Caco-2 (cell line): ENCODE results near the gene UBE2L3. TPM values are rescaled to one million over a fixed set of nuclear protein-coding genes. Genes with fewer than 3 reads are reported as not detected.
"Not testable (repeated sequence)": the region's sequence is repeated elsewhere in the genome, so short reads cannot be mapped to it uniquely, and the experiment has no call there.

Experiments used
- Bru-seq: library from RNA; stranded (reverse); fragments of 400-500 nt; gene quantifications from one replicate; lab custom pipeline; 2021; lab: Mats Ljungman, UMichigan
- BruChase-seq, 2 experiments: library from RNA; stranded (reverse); fragments of 400-500 nt; gene quantifications; one replicate each; lab custom pipeline; 2021; lab: Mats Ljungman, UMichigan
- BruUV-seq: library from RNA; stranded (reverse); fragments of 400-500 nt; replicated peaks from 2 replicates; lab custom pipeline; 2021; lab: Mats Ljungman, UMichigan
- CTCF ChIA-PET: fragments of 300-600 bp; sonication (Branson Sonifier 250); formaldehyde crosslinking; loops from one replicate; lab custom pipeline; 2022; ENCODE audit warnings: antibody characterized with exemption; lab: Charles Lee
- POLR2A ChIA-PET: fragments of 300-600 bp; sonication (Branson Sonifier 250); formaldehyde crosslinking; loops from one replicate; lab custom pipeline; 2022; ENCODE audit warnings: antibody characterized with exemption; lab: Charles Lee
- DNase-seq, 2 experiments: peaks; one replicate each; pipeline versions ENCODE4 v3.0.0 to v3.0.0-alpha.2; 2020 to 2022
- H3K27me3 ChIP-seq: replicated peaks from 2 replicates; pipeline ENCODE4 v1.6.0; 2011; ENCODE audit warnings: low read length; ENCODE audit not compliant: control insufficient read depth, insufficient read depth
- H3K36me3 ChIP-seq: 2 replicates; pipeline ENCODE4 v1.5.1; 2011; ENCODE audit warnings: low read length; ENCODE audit not compliant: control insufficient read depth, insufficient read depth
- H3K4me1 ChIP-seq: fragments of 250-450 bp; sonication (Bioruptor Pico); 2 replicates; pipeline ENCODE4 v1.5.1; 2020; ENCODE audit warnings: mild to moderate bottlenecking
- H3K4me3 ChIP-seq: 2 replicates; pipeline ENCODE4 v1.5.1; 2011; ENCODE audit warnings: low read depth, mild to moderate bottlenecking, control low read depth, low read length
- H3K9me3 ChIP-seq: fragments of 250-450 bp; sonication (Bioruptor Pico); 2 replicates; pipeline ENCODE4 v1.5.1; 2020; ENCODE audit warnings: mild to moderate bottlenecking, moderate library complexity
- H3K27ac Mint-ChIP-seq: one replicate; pipeline ENCODE4 v1.8.0; 2022; ENCODE audit warnings: mixed read lengths; ENCODE audit not compliant: unreplicated experiment
- H3K27me3 Mint-ChIP-seq: one replicate; pipeline ENCODE4 v1.8.0; 2022; ENCODE audit warnings: mixed read lengths; ENCODE audit not compliant: insufficient read depth, unreplicated experiment
- H3K36me3 Mint-ChIP-seq: one replicate; pipeline ENCODE4 v1.8.0; 2022; ENCODE audit warnings: mild to moderate bottlenecking, mixed read lengths; ENCODE audit not compliant: insufficient read depth, unreplicated experiment
- H3K4me1 Mint-ChIP-seq: one replicate; pipeline ENCODE4 v1.8.0; 2022; ENCODE audit warnings: low read depth, mixed read lengths; ENCODE audit not compliant: unreplicated experiment
- H3K4me3 Mint-ChIP-seq: one replicate; pipeline ENCODE4 v1.8.0; 2022; ENCODE audit warnings: mild to moderate bottlenecking, moderate library complexity, mixed read lengths; ENCODE audit not compliant: unreplicated experiment
- H3K9me3 Mint-ChIP-seq: one replicate; pipeline ENCODE4 v1.8.0; 2022; ENCODE audit warnings: mixed read lengths; ENCODE audit not compliant: unreplicated experiment
- intact Hi-C: fragments of 100-400 bp; cut with micrococcal nuclease; formaldehyde crosslinking; loops from one replicate; pipeline ENCODE4 v1.10.0; 2022; ENCODE audit not compliant: unreplicated experiment
- long read RNA-seq: library from polyadenylated mRNA; stranded (forward); transcript quantifications from one replicate; pipeline ENCODE4 v2.0.0, GENCODE V29; 2022
- total RNA-seq: library from RNA; stranded (reverse); gene quantifications from 2 replicates; pipeline ENCODE4 v1.2.3, GENCODE V29; 2022
- TF ChIP-seq, protein P1 (sequence below), 2 experiments: fragments of 200-600 bp in 1 of 2; IDR thresholded peaks; 1 replicate in 1 of 2; 2 replicates in 1 of 2; pipeline versions ENCODE4 v1.5.1 to v1.8.0; 2011 to 2022; ENCODE audit warnings: antibody characterized with exemption in 1 of 2, control low read depth in 1 of 2, inconsistent platforms in 1 of 2, low read depth in 1 of 2, low read length in 1 of 2, mild to moderate bottlenecking in 1 of 2, moderate library complexity in 1 of 2; ENCODE audit not compliant: insufficient read depth in 1 of 2, severe bottlenecking in 1 of 2, unreplicated experiment in 1 of 2

Gene UBE2L3
- total RNA-seq, result 63.4 and 66.7 TPM in 2 replicates
- percentile 74 among the genes with signal in this experiment for Bru-seq, nascent RNA
- percentile 76 among the genes with signal in this experiment for BruChase-seq, experiment 1, labeled RNA remaining after a 2-hour chase
- percentile 86 among the genes with signal in this experiment for BruChase-seq, experiment 2, labeled RNA remaining after a 6-hour chase
- long read RNA-seq, transcript UBE2L3-204 (3 exons, 2,932 nt), result minor isoform, 8 of 305 reads
- long read RNA-seq, transcript UBE2L3-201 (4 exons, 3,028 nt), result major isoform, 285 of 305 reads
- long read RNA-seq, partial matches to known transcripts, result 7 of 305 reads
- long read RNA-seq, other reads (novel, unspliced or antisense), result 5 of 305 reads

DNA sequence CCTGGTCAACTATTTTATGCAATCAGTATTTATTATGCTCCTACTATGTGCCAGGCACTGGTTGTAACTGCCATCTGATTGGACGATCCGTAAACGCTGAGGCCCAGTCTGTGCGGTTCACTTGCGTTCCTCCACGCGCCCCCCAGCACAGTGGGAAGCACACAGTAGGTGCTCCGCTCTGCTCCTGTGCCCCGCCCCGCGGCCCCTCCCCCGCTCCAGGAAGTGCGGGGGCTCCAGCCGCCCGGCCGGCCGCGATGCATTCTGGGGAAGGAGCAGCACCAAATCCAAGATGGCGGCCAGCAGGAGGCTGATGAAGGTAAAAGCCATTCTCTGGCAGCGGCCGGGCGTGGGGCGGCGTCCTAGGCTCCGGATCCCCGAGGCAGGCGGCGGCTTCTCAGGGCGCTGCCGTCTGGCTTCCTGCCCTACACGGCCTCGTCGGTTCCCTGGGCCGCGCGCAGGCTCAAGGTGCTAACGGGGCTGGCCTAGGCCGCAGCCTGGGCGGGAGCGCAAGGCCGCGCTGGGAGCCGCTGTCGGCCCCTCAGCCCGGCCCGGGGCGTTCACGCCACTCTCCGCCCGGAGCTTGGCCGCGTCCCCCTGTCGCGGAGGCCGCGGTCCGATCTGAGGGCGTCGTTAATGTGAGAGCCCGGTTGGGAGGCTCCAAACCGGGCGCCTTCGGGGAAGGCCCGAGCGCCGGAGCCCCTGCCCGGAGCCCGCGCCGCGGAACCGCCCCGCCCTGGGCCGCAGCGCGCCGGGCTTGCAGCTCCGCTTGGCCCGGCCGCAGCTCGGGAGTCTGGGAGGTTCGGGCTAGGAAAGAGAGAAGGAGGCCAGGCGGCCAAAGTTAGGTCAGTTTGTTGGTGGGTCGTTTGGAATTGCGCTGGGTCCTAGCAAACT, at the start of gene UBE2L3:
TSS of gene UBE2L3 (plus strand) at position 259 of the 891 bp plus-strand sequence. CDS start at position 290, 31 bp downstream.
- Mint-ChIP-seq H3K4me3 (peak within 1 kb of the TSS; percentile 83), H3K36me3 (peaks cover 10% of the 10 kb centered on the region), H3K4me1 (peaks cover 17% of the 10 kb centered on the region), H3K27ac (peak within 1 kb of the TSS; percentile 82), H3K9me3 (no peaks in the 10 kb centered on the region), H3K27me3 (no peaks in the 10 kb centered on the region)
- ChIA-PET POLR2A (no interaction called here), CTCF (no interaction called here)
- H3K27me3 ChIP-seq, result no peaks in the 10 kb centered on the region
- TF ChIP-seq, protein P1, sequence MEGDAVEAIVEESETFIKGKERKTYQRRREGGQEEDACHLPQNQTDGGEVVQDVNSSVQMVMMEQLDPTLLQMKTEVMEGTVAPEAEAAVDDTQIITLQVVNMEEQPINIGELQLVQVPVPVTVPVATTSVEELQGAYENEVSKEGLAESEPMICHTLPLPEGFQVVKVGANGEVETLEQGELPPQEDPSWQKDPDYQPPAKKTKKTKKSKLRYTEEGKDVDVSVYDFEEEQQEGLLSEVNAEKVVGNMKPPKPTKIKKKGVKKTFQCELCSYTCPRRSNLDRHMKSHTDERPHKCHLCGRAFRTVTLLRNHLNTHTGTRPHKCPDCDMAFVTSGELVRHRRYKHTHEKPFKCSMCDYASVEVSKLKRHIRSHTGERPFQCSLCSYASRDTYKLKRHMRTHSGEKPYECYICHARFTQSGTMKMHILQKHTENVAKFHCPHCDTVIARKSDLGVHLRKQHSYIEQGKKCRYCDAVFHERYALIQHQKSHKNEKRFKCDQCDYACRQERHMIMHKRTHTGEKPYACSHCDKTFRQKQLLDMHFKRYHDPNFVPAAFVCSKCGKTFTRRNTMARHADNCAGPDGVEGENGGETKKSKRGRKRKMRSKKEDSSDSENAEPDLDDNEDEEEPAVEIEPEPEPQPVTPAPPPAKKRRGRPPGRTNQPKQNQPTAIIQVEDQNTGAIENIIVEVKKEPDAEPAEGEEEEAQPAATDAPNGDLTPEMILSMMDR (IDR thresholded peaks at IDR 0.05; ENCODE audit: insufficient read depth in 1 of 2, low read depth in 1 of 2, low read length in 1 of 2, severe bottlenecking in 1 of 2, unreplicated experiment in 1 of 2), result no peak
- peak; percentile 83 to 90 for DNase-seq
- H3K4me1 ChIP-seq, result peaks cover 34% of the 10 kb centered on the region
- H3K9me3 ChIP-seq, result no peaks in the 10 kb centered on the region
- peaks cover 2% of the 10 kb centered on the region; the same call in 1 of the 2 replicates for H3K36me3 ChIP-seq
- intact Hi-C loops, result no loop called here
- H3K4me3 ChIP-seq, result peak within 1 kb of the TSS; percentile 90
- BruUV-seq, result no TSS peak

DNA sequence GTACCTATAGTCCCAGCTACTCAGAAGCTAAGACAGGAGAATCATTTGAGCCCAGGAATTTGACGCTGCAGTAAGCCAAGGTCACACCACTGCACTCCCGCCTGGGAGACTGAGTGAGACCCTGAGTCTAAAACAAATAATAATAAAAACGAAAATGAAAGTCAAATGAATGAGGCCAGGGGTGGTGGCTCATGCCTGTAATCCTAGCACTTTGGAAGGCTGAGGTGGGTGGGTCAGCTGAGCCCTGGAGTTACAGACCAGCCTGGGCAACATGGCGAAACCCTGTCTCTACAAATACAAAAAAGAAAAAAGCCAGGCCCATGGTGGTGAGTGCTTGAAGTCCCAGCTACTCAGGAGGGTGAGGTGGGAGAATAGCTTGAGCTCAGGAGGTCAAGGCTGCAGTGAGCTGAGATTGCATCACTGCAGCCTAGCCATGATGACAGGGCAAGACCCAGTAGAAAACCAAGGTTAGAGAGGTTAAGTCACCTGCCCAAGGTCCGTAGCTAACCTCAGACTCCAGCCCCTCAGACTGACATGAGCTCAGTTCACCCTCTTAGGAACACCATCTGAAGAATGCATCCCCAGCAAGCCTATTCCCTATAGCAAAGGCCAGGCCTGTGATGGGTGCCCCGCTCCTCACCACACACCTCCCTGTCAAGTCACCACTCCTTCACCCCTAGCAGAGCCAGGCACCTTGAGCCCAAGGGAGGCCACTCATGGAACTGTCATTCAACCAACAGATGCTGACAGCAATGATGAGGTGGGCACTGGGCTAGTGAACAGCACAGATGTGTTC, 40.6 kb upstream of the UBE2L3 start:
- intact Hi-C loops, H3K4me1 ChIP-seq, H3K27me3 ChIP-seq, H3K36me3 ChIP-seq, H3K9me3 Mint-ChIP-seq, BruUV-seq, H3K4me3 Mint-ChIP-seq, H3K27me3 Mint-ChIP-seq, H3K4me1 Mint-ChIP-seq, H3K9me3 ChIP-seq, CTCF ChIA-PET, H3K27ac Mint-ChIP-seq, POLR2A ChIA-PET, H3K4me3 ChIP-seq, DNase-seq, H3K36me3 Mint-ChIP-seq: not testable (repeated sequence)

DNA sequence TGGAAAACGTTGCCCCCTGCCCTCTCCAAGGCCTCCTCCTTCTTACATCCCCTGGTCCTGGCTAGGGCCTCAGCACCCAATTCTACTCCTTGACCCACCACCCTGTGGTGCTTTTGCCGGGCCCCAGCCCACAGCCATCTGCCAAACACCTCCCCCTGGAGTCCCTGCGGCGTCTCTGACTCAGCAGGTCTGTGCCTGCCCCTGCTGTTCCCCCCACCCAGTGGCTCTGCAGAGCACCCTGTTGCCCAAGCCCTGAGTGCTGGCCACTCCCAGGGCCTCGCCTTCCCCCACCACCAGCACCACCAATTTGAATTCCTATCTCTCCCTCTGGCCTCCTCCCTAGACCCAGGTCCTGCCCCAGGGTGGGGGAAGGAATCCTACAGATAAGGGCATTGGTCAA, 36.0 kb upstream of the UBE2L3 start:
- CTCF ChIA-PET, H3K36me3 Mint-ChIP-seq, intact Hi-C loops, H3K9me3 Mint-ChIP-seq, H3K4me3 ChIP-seq, H3K9me3 ChIP-seq, POLR2A ChIA-PET, H3K27me3 Mint-ChIP-seq, DNase-seq, H3K36me3 ChIP-seq, H3K27ac Mint-ChIP-seq, H3K4me1 Mint-ChIP-seq, H3K4me3 Mint-ChIP-seq, BruUV-seq, H3K4me1 ChIP-seq, H3K27me3 ChIP-seq: not testable (repeated sequence)

DNA sequence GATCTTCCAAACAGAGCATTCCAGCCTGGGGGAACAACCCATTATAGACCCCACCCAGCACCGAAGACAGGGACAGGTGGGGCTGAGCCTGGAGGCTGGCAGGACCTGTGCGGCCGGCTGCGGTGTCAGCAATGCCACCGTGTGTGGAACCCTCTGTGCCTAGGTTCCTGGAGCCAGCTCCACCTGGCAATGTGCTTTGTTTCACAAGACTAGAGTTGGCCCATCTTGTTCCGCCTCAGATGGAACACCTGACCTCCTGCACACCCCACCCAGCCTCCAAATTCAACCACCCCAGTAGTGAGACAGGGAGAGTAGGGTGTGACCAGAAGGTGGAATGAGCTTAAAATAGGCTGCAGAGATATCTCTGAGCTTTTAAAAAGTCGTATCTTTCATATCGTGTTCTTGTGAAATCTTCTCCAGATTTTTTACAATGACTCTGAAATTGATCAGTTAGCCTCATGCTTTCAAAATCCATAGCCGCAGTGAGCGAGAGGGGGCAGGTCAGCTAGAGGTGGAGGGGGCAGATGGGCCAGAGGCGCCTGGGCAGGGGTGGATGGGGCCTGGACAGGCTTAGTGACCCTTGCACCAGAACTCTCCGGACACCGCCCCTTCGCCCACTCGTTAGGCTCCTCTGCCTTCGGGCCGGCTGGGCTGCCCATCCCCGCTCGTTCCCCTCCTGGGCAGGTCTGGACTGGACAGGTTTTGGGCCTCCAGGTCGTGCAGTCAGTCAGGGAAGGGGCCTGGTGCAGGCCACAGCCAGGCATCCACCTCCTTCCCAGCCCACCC, 34.5 kb upstream of the UBE2L3 start:
- H3K27ac Mint-ChIP-seq, H3K4me3 Mint-ChIP-seq, H3K9me3 Mint-ChIP-seq, H3K27me3 Mint-ChIP-seq, H3K9me3 ChIP-seq, H3K36me3 ChIP-seq, H3K4me1 ChIP-seq, DNase-seq, H3K36me3 Mint-ChIP-seq, H3K4me1 Mint-ChIP-seq, POLR2A ChIA-PET, H3K27me3 ChIP-seq, CTCF ChIA-PET, H3K4me3 ChIP-seq, intact Hi-C loops: not testable (repeated sequence)
- TSS peak; percentile 57 for BruUV-seq

DNA sequence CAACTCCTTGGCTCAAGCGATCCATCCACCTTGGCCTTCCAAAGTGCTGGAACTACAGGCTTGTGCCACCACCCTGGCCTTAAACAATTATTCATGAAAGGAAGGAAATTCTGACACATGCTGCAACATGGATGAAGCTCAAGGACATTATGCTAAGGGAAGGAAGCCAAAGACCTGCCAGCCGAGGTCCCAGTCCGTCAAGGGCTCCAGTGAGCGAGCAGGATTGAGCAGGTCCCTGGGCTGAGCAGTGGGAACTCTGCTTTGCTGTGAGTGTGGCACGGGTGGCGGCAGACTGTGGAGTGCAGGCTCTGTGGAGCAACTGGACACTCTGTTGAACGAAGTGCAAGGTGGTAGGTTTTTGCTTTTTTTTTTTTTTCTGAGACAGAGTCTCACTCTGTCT, 27.7 kb upstream of the UBE2L3 start:
- CTCF ChIA-PET, H3K36me3 Mint-ChIP-seq, H3K4me3 ChIP-seq, intact Hi-C loops, H3K4me3 Mint-ChIP-seq, H3K4me1 ChIP-seq, POLR2A ChIA-PET, H3K27me3 Mint-ChIP-seq, H3K4me1 Mint-ChIP-seq, H3K27me3 ChIP-seq, H3K9me3 Mint-ChIP-seq, DNase-seq, BruUV-seq, H3K9me3 ChIP-seq, H3K36me3 ChIP-seq, H3K27ac Mint-ChIP-seq: not testable (repeated sequence)
